HG03039 (cell line): ENCODE measurements around the gene SAP30L.
A peak's percentile ranks its signal among the peaks of the same experiment; 100 is the strongest.

Experiments
- ATAC-seq: cut with Tn5 transposase; IDR thresholded peaks from one replicate; pipeline ENCODE4 v1.9.1; 2021; ENCODE audit warnings: mild to moderate bottlenecking, moderate library complexity; ENCODE audit not compliant: unreplicated experiment

The SAP30L gene

GRCh38 chr5:154461531-154461930 is 15.7 kb downstream of the SAP30L start:
- ATAC-seq: no peak

GRCh38 chr5:154464438-154464837 is 18.6 kb downstream of the SAP30L start:
- no peak for ATAC-seq

GRCh38 chr5:154465169-154465568 is 19.4 kb downstream of the SAP30L start:
- no peak for ATAC-seq

GRCh38 chr5:154466147-154466546 is 20.4 kb downstream of the SAP30L start:
- no peak for ATAC-seq

- no peak for ATAC-seq
Observed at GRCh38 chr5:154466671-154467070, 20.9 kb downstream of the SAP30L start.

- peak; percentile 85 for ATAC-seq
Observed at GRCh38 chr5:154467655-154468354, 22.0 kb downstream of the SAP30L start.

GRCh38 chr5:154470137-154470536 is 24.3 kb downstream of the SAP30L start:
- no peak for ATAC-seq

- ATAC-seq: no peak
Observed at GRCh38 chr5:154470947-154471870, 25.4 kb downstream of the SAP30L start.

- ATAC-seq: no peak
Observed at GRCh38 chr5:154472871-154473580, 27.2 kb downstream of the SAP30L start.

- ATAC-seq: no peak
Observed at GRCh38 chr5:154473581-154474283, 27.9 kb downstream of the SAP30L start.

DNA sequence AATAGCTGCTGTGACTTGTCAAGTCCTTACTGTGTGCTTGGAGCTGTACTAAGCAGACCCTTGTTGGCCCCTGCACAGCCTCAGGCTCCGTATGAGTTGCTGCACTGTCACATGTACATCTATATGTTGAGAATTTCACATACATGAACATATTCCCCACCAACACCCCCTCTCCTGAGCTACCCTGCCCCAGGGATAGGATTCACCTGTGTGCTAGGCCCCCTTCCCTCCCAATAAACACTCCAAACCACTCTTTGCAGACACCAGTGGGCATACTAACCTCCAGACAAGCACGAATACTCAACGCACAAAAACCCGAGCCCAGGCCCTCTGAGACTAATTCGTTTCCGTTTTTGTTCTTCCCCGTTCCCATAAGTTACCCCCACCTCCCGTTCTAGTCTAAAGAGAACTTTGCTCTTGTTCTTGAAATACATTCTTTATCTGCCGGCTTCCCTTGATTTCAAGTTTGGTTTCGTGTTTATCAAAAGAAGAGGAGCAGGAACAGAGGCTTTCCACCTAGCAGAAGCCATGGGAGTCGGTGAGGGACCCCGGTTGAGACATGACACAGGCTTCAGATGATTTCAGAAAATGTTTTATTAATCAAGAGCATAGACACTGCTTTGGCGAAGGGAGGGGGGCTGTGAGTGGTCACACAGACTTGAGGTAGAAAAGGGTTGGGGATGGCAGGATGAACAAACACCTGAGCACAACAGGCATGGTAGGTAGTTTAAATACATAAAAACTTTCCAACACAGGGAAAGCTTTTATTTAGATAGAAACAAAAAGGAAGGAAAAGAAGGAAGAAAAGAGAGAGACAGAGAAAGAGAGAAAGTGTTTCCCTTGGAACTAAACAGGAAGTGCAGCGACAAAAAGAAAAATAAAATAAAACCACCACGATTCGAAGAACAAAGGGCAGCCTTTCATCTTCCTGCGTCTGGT is 28.9 kb downstream of the SAP30L start:
- no peak for ATAC-seq

DNA sequence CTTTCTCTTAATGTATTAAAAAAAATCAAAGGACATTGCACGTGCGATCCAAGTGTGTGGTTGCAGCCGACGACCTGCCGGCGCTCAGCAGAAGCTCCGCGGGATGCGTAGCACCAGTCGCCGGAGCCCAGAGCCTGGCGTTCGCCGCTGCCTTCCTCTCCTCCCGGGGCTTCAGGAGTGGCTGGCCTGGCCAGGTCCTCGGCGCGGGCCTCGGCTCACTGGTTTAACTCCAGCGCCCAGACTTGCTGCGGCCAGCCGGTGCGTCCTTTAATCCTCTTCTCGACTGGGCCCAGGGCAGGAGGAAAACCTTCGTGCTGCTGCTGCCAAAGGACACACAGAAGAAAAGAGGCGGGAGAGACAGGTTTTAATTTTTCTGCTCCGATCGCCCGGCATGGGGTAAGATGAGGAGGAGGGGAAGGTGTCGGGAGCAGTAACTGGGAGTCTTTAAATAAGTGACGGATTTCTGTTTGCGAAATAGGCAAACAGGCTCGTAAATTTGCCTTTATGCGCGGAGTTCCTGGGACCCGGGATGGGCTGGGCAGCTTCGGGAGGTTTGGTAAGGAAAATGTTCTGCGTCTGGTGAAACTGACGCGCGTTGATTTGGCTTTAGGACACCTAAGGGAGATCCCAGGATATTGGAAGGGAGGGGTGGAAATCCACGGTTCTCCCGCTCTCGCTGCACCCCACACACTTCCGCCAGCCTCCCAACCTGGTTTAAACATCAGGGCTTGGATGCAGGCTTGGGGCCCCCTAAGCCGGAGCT is 30.0 kb downstream of the SAP30L start:
- no peak for ATAC-seq

DNA sequence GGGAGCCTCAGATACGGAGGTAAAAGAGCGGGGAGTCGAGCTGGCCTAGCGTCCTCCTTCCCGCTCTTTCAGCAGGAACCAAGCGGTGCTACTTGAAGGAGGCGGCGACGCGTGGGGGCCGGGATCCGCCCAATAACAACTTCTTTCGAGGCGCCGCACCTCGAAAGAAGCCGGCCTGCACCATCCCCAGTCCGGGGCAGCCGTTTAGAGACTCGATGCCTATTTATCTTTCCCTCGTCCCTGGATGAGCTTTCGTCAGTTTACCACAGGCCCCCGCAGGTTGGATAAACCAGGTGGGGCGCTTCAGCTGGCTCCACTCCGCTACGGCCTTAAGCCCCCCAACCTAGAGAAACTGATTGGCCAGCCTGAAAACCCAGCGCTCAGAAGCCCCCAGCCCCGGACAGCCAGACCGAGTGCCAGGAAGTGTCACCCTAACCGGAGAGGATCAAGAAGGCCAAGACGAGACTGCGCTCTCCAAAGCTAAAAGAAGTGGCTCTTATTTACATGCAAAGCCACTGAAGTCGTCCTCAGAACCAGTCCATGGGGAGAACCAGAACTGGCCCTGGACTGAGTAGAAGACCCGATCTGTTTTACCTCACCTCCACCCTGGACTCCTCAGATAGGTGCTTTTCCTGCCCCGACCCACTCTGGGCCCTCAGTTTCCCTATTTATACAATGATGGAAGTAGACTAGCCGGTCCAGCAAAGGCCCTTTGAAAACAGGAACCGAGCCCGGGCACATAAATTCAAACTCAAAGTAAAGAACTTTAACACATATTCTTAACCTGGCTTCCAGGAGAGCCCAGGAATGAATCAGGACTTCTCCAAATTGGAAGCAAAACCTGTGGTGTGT is 30.8 kb downstream of the SAP30L start:
- ATAC-seq: no peak

GRCh38 chr5:154477382-154478223 is 31.8 kb downstream of the SAP30L start:
- no peak for ATAC-seq

- no peak for ATAC-seq
Observed at GRCh38 chr5:154478224-154478565, 32.4 kb downstream of the SAP30L start, which contains the start of gene HAND1. Gene HAND1, minus strand, starts transcription at chr5:154478227. Its CDS starts 219 bp downstream, at chr5:154478008.

DNA sequence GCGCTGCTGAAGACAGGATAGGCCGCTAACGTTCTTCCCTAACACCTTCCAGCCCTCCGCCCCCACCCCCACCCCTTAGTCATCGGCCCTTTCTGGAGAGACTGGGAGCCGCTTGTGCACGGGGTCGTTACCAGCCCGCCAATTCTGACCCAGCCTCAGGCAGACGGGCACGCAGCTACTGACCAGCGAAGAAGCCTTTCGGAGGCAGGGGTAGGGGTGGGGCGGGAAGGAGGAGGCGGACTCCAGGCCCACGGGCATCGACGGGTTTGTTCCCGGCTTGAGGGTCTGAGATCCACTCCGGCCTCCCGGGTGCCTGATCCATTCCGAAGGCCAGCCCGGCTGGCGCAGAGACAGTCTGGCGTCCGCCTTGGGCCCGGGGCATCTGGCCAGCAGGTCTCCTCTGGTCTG is 33.0 kb downstream of the SAP30L start:
- ATAC-seq: no peak
